ENCODE results near the gene OR51B6. TPM values are rescaled to one million over a fixed set of nuclear protein-coding genes. Genes with fewer than 3 reads are reported as not detected.
"Not testable (repeated sequence)": the region's sequence is repeated elsewhere in the genome, so short reads cannot be mapped to it uniquely, and the experiment has no call there.

The OR51B6 gene
- total RNA-seq, 2 experiments from 2014 or later, result not detected

DNA sequence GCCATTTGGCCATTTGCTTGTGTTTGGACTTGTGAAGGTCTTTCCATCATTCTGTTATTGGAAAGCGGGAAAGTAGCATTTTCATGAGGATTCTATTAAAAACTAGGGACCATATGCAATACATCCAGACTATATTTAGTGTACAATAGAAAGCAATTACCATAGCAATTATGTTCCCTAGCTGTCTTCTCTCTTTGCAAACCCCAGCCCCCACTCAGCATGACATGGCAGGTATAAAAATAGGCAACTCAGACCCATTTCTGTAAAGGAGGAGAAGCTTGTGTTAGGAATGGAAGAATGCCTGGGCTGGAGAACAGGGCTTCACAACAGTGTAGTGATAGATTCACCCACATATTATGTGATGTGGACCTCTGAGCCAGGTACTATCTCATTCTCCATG, 12.4 kb downstream of the OR51B6 start:
- POLR2A ChIA-PET, result no interaction called here
- CTCF ChIA-PET, result no interaction called here

DNA sequence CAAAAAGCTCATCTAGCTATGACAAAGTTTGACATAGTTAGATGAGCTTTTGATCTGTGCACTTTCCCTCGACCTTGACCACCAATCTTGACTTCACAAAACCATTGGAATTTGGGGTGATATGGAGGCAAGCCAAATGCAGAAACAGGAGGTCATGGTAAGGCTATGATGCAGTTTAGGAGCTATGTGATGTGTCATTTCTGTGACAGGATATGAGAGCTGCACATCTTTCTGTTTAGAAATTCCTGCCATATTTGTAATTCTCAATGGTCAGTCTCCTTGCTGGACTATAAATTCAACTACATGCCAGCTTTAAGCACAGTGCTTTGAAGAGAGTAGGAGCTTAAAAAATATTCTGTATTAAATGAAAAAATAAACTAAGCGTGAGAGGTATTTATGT, 12.9 kb downstream of the OR51B6 start:
- CTCF ChIA-PET, result no interaction called here
- POLR2A ChIA-PET, result no interaction called here

DNA sequence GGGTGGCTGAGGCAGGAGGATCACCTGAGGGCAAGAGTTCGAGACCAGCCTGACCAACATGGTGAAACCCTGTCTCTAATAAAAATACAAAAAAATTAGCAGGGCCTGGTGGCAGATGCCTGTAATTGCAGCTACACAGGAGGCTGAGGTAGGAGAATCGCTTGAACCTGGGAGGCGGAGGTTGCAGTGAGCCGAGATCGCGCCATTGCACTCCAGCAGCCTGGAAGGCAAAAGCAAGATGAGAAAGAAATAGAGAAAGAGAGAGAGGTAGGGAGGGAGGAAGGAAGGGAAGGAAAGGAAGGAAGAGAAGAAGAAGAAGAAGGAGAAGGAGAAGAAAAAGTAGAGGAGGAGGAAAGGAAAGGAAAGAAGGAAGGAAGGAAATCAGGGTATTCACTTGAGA, 15.1 kb downstream of the OR51B6 start:
- CTCF ChIA-PET, POLR2A ChIA-PET: not testable (repeated sequence)

DNA sequence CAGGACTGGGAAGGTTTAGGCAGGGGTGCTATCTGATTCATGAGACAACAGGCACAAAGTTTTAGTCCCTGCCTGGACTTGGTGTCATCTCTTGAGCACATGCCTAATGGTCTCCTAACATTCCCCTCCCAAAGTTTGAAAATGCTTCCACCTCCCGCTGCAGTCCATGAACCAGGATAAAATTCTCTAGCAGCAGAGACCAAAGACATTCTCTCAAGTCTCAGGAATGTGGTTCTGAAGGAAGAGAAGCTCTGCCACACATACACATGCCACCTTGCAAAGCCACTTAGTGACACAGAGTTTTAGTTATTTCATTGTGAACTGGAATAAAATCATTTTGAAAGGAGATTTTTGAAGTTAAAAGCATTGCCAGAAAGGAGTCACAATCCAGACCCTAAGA, 15.5 kb downstream of the OR51B6 start:
- CTCF ChIA-PET, result no interaction called here

DNA sequence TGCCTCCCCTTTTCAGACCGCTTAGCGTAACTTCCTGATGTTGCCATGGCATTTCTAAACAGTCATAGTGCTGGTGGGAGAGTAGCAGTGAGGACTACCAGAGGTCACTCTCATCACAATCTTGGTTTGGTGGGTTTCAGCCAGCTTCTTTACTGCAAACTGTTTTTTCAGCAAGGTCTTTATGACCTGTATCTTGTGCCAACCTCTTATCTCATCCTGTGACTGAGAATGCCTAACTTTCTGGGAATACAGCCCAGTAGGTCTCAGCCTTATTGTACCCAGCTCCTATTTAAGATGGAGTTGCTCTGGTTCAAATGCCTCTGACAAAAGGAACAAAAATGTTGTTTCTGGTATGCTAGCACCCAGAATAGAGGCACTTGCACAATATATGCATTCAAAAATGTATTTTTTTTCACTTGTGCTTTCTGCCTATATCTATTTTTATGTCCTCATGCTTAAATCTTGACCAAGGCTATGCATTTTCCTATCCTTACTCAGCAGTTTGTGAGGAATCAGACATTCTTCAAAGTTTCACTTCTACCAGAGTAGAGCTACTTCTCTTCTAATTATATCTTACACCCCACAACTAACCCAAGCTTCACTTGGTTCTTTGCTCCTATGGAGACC, 16.3 kb downstream of the OR51B6 start:
- POLR2A ChIA-PET, result no interaction called here
- CTCF ChIA-PET, result no interaction called here

More for the DNA sequence above, 15.5 kb downstream of the OR51B6 start:
- POLR2A ChIA-PET, result no interaction called here

DNA sequence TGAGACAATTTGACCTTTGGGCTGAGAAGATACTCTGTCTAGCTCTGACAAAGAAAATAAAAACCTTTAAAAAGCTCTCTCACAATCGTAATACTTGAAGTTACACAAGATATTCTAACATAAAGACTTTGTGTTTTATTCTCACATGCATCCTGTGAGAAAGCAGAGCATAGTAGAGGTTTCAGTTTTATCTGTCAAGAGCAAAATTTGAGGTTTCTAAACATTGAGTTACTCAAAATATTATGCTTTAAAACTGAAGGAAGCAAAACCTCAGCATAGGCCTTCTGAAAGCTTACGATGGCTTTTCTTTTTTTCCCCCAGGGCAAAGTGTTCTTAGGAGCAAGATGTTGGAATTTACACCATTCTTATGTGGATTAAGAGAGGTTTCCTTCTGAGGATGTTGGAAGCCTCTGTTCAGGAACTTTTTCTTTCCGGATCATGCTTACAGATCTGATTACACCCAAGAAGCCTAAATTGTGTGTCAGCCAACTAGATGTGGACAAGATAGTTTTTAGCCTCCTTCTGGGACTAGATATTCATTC, 17.3 kb downstream of the OR51B6 start:
- CTCF ChIA-PET, result no interaction called here
- POLR2A ChIA-PET, result no interaction called here

DNA sequence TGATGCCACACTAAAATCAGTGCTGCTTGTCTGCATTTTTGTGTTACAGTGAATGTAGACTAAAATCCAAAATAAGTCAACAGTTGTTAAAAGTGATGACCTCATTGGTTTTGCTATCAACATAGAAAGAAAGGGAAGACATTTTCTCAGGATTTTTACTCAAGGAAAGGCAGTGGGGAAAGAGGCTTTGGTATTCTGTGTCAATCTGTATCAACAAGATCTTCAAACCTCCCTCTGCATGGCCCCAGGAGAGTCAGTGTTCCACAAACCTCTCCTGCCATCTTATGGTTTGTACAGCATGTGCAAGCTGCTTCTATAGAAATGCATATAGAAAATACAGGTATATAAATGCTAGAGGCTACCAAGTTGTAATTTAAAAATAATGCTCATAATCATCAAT, 18.5 kb downstream of the OR51B6 start:
- POLR2A ChIA-PET, result no interaction called here
- CTCF ChIA-PET, result no interaction called here

DNA sequence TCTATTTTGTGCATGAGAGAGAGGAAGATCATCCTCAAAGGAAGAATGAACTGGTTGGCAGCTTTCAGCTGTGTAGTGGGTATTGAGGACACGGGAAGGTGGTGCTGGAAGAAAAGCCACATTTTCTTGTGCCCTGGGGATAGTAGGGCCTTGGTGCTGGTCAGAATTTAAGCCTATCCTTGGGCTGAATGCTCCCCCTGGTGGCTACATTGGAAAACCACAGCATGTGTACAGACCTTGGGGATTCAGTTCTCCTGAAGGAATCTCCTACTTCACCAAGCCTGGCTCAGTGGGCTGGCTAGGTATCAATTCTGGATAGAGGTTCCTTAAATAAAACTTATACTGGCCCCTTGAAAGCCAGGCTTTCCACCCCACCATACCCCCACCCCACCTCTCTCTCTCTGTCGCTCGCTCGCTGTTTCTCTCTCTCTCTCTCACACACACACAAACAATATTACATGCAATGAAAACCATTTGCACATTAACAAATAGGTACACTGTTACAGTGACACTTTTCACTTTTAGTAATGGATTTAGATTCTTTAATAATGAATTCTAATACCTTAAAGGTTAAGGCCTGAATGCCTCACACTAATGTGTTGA, 29.5 kb downstream of the OR51B6 start:
- ChIA-PET CTCF (no interaction called here), POLR2A (no interaction called here)

DNA sequence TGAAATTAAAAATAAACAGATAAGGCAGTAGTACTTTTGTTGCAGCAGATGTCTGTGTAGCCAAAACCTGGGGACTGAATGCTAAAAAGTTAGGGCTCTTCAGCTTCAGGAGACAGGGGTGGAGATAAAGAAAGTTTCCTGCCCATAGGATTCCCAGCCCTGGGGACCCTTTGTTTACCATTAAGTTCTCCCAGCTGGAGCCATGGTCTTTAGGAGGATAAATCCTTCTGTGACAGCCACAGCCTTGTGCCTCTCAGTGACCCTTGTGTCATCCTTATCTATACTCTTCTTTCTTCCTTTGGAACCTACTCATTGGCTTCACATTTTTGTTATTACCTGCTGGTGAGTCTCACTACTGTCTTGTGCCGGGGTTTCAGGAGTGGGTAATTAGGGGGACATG, 32.3 kb downstream of the OR51B6 start, which contains the start of gene OR51M1:
TSS of gene OR51M1 (plus strand) at position 237 of the 400 bp plus-strand sequence. CDS start 5,587 bp downstream, outside the sequence.
- CTCF ChIA-PET, result no interaction called here
- POLR2A ChIA-PET, result no interaction called here

DNA sequence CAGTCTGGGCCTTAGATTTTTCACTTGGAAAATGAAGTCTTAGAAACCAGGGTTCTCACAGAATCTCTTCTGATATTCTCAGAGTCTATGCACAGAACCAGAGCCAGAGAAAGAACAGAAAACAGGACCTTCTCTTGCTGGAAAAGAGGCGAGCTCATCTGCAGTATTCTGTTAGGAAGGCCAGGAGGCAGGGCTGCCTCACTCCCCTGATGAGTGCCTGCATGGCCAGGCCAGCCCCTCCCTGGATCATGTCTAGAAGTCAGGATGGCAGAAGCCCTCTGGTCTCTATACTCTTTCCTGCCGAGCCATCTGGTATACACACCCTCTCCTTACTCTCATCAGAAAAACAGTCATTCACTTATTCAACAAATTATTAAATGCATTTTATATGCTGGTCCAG, 33.0 kb downstream of the OR51B6 start:
- POLR2A ChIA-PET, result no interaction called here
- CTCF ChIA-PET, result no interaction called here

DNA sequence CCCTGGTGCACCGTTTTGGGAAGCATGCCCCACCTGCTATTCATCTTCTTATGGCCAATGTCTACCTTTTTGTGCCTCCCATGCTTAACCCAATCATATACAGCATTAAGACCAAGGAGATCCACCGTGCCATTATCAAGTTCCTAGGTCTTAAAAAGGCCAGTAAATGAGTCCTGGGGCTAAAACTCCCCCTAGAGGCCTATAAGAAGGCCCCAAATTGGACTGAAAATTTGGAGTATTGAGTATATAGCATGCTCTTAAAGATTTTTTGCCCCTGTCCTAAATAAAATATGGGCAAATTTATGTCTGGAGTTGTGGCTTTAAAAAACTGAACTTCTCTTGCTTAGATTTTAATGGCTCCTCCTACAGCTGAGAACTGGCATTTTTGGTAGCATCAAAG, 38.9 kb downstream of the OR51B6 start:
- CTCF ChIA-PET, result no interaction called here

DNA sequence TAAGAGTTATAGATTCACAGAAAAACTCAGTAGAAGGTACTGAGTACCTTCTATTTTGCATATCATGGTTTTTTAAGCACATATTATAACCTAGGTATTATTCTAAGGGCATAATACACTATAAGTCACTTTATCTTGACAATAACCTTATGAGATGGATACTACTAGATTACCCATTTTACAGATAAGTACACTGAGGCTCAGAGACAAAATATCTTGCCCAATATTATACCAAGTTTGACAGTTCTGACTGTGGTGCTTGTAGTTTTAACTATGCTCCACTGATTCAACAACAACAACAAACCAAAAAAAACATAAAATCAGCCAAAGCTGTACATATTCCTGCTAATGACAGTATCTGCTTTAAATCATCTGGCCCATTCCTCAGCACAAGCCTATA, 42.8 kb downstream of the OR51B6 start:
- ChIA-PET POLR2A (no interaction called here), CTCF (no interaction called here)

More for the DNA sequence above, 38.9 kb downstream of the OR51B6 start:
- POLR2A ChIA-PET, result no interaction called here

DNA sequence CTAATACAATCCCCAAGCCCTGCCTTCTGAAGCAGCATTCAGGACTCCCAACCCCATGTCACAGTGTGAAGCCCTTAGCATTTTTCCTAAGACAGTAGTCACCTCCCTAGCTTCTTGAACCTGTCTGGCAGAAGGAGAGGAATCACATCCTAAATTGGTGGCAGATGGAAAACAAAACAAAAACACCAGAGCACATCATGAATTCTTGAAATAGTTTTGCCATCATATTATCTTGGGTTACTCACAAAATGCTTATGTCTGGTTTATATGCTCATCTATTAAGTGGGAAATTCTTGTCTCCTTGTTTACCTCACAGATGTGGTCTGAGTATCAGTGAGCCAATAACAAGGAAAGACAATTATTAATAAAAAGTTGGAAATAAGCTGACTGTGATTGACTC, 47.6 kb downstream of the OR51B6 start:
- CTCF ChIA-PET, result no interaction called here
- POLR2A ChIA-PET, result no interaction called here

Other genes with a start within 250 kb of the OR51B6 start
- gene OR52A5, start 213.2 kb upstream of the OR51B6 start, total RNA-seq, result not detected
- not detected for gene OR52A1, start 196.8 kb upstream of the OR51B6 start, total RNA-seq
- gene OR51V1, start 150.8 kb upstream of the OR51B6 start, total RNA-seq, result not detected
- not detected for gene HBB, start 124.4 kb upstream of the OR51B6 start, total RNA-seq
- not detected for gene HBD, start 117.0 kb upstream of the OR51B6 start, total RNA-seq
- not detected for gene HBG1, start 101.7 kb upstream of the OR51B6 start, total RNA-seq
- gene HBG2, start 96.7 kb upstream of the OR51B6 start, total RNA-seq, result not detected
- gene HBE1, start 81.6 kb upstream of the OR51B6 start, total RNA-seq, result not detected
- not detected for gene OR51B4, start 49.6 kb upstream of the OR51B6 start, total RNA-seq
- not detected for gene OR51B2, start 27.2 kb upstream of the OR51B6 start, total RNA-seq
- not detected for gene OR51B5, start 8.0 kb upstream of the OR51B6 start, total RNA-seq
- not detected for gene OR51M1, start 32.3 kb downstream of the OR51B6 start, total RNA-seq
- gene OR51Q1, start 70.6 kb downstream of the OR51B6 start, total RNA-seq, result not detected
- not detected for gene OR51I1, start 90.0 kb downstream of the OR51B6 start, total RNA-seq
- not detected for gene OR51I2, start 97.8 kb downstream of the OR51B6 start, total RNA-seq
- gene OR52D1, start 137.2 kb downstream of the OR51B6 start, total RNA-seq, result not detected
- gene UBQLN3, start 158.4 kb downstream of the OR51B6 start, total RNA-seq, result not detected
- under 1 TPM in 1 of 2 experiments, not detected in 1; 0.10 TPM for gene UBQLNL, start 165.2 kb downstream of the OR51B6 start, total RNA-seq
- gene OR52H1, start 197.0 kb downstream of the OR51B6 start, total RNA-seq, result not detected
- gene OR52B6, start 229.4 kb downstream of the OR51B6 start, total RNA-seq, result not detected
- gene TRIM6, start 245.1 kb downstream of the OR51B6 start, total RNA-seq, result under 1 TPM; 0.23 to 0.44 TPM

Measured in activated CD8-positive, alpha-beta memory T cell treated with anti-CD3 and anti-CD28 coated beads for 36 hours (primary cell).